K562 (cell line): ENCODE data around the gene C10orf105. TPM values are rescaled to one million over a fixed set of nuclear protein-coding genes. Genes with fewer than 3 reads are reported as not detected.
A peak's percentile ranks its signal among the peaks of the same experiment; 100 is the strongest.

Source experiments
- BDP1 ChIP-seq: IDR thresholded peaks from 3 replicates; pipeline ENCODE4 v1.6.1; 2011; ENCODE audit not compliant: insufficient read length, insufficient read depth
- BRD4 ChIP-seq: fragments of 200-600 bp; sonication (generic); IDR thresholded peaks from 2 replicates; pipeline ENCODE4 v1.6.1; 2017; ENCODE audit warnings: inconsistent platforms
- C11orf30 ChIP-seq: fragments of 450-650 bp; IDR thresholded peaks from 2 replicates; pipeline ENCODE4 v1.6.1; 2016; ENCODE audit warnings: low read depth, mild to moderate bottlenecking
- HDAC6 ChIP-seq: IDR thresholded peaks from 2 replicates; pipeline ENCODE4 v1.6.1; 2012; ENCODE audit warnings: low read depth, mild to moderate bottlenecking, control low read depth, inconsistent platforms, low read length, moderate library complexity
- HDGF ChIP-seq: fragments of 450-650 bp; IDR thresholded peaks from 2 replicates; pipeline ENCODE4 v1.6.1; 2016
- NBN ChIP-seq: fragments of 450-650 bp; IDR thresholded peaks from 2 replicates; pipeline ENCODE4 v1.6.1; 2016; ENCODE audit warnings: low read depth, mild to moderate bottlenecking
- NELFE ChIP-seq: IDR thresholded peaks from 2 replicates; pipeline ENCODE4 v1.6.1; 2011; ENCODE audit warnings: mild to moderate bottlenecking; ENCODE audit not compliant: insufficient read depth, insufficient read length
- NFE2 ChIP-seq: IDR thresholded peaks from 2 replicates; pipeline ENCODE4 v1.6.1; 2014; ENCODE audit warnings: antibody characterized with exemption, low read depth
- NRF1 ChIP-seq, 2 experiments: fragments of 450-650 bp; IDR thresholded peaks in 1 of 2; conservative IDR thresholded peaks in 1 of 2; 2 replicates each; pipeline ENCODE4 v1.6.1; 2014; ENCODE audit warnings: mild to moderate bottlenecking in 2 of 2
- POLR2H ChIP-seq: IDR thresholded peaks from 2 replicates; pipeline ENCODE4 v1.6.1; 2016; ENCODE audit warnings: missing genetic modification characterization, low read depth, mild to moderate bottlenecking, control low read depth, missing compliant biosample characterization, moderate library complexity
- POLR3A ChIP-seq: IDR thresholded peaks from 2 replicates; pipeline ENCODE4 v1.6.1; 2011; ENCODE audit warnings: borderline replicate concordance, mild to moderate bottlenecking, moderate library complexity; ENCODE audit not compliant: insufficient read length, insufficient read depth; ENCODE audit errors: extremely low read depth
- SMAD4 ChIP-seq: fragments of 250-450 bp; sonication (Bioruptor Pico); conservative IDR thresholded peaks from 2 replicates; pipeline ENCODE4 v1.8.0; 2021; ENCODE audit warnings: inconsistent platforms, mild to moderate bottlenecking, moderate library complexity
- SOX6 ChIP-seq: fragments of 450-650 bp; IDR thresholded peaks from 2 replicates; pipeline ENCODE4 v1.6.1; 2014; ENCODE audit warnings: mild to moderate bottlenecking
- TEAD1 ChIP-seq, 2 experiments: fragments of 450-650 bp in 1 of 2; sonication (generic) in 1 of 2; formaldehyde crosslinking; IDR thresholded peaks; 2 replicates each; pipeline versions ENCODE4 v1.4.0 to v1.8.0; 2020 to 2022; ENCODE audit warnings: mild to moderate bottlenecking in 2 of 2, missing genetic modification reagents in 1 of 2
- ZNF239 ChIP-seq: fragments of 250-450 bp; sonication (Bioruptor Pico); IDR thresholded peaks from 2 replicates; pipeline ENCODE4 v1.4.0; 2020; ENCODE audit warnings: mild to moderate bottlenecking
- polyA plus RNA-seq, 8 experiments: library from polyadenylated mRNA; depleted of rRNA in 4 of 8; stranded (reverse) in 5 of 8; unstranded in 3 of 8; fragments of >200 nt; fragmentation: Nextera tagmentation in 2 of 8; fragmentation: Illumina TruSeq in 1 of 8; extraction: Ambion mirVana in 2 of 8; extraction: Trizol in 1 of 8; gene quantifications; 2 replicates each; pipeline versions ENCODE4 v1.2.1 to v1.2.3, GENCODE V29; 2011 to 2014; ENCODE audit warnings: inconsistent platforms in 1 of 8, missing spikeins in 1 of 8
- total RNA-seq, 7 experiments: library from RNA; depleted of rRNA in 6 of 7; stranded (reverse); fragments of >200 nt in 6 of 7; fragmentation: Illumina TruSeq in 2 of 7; extraction: Trizol in 2 of 7; gene quantifications; 2 replicates each; pipeline versions ENCODE4 v1.2.1 to v1.2.3, GENCODE V29; 2011 to 2021; ENCODE audit warnings: low replicate concordance in 1 of 7
- TF ChIP-seq, protein P1 (sequence below): fragments of 250-450 bp; sonication (Bioruptor Pico); IDR thresholded peaks from 2 replicates; pipeline ENCODE4 v1.9.0; 2021; ENCODE audit warnings: mild to moderate bottlenecking, inconsistent platforms
- TF ChIP-seq, protein P2 (sequence below): fragments of 250-450 bp; sonication (Bioruptor Pico); IDR thresholded peaks from 2 replicates; pipeline ENCODE4 v1.4.0; 2020; ENCODE audit warnings: mild to moderate bottlenecking
- TF ChIP-seq, protein P3 (sequence below): fragments of 450-650 bp; formaldehyde crosslinking; IDR thresholded peaks from 2 replicates; pipeline ENCODE4 v1.4.0; 2022; ENCODE audit warnings: missing genetic modification characterization
- TF ChIP-seq, protein P4 (sequence below): fragments of 250-450 bp; sonication (Bioruptor Pico); IDR thresholded peaks from 2 replicates; pipeline ENCODE4 v1.5.0; 2021; ENCODE audit warnings: mild to moderate bottlenecking, borderline replicate concordance

Gene C10orf105
- total and polyA plus RNA-seq, 9 of the 15 experiments (the other 6 are each of a cell fraction or from before 2014, with no cell fraction given) = 0.03 to 0.25 (median 0.04) TPM; not detected in 3

DNA sequence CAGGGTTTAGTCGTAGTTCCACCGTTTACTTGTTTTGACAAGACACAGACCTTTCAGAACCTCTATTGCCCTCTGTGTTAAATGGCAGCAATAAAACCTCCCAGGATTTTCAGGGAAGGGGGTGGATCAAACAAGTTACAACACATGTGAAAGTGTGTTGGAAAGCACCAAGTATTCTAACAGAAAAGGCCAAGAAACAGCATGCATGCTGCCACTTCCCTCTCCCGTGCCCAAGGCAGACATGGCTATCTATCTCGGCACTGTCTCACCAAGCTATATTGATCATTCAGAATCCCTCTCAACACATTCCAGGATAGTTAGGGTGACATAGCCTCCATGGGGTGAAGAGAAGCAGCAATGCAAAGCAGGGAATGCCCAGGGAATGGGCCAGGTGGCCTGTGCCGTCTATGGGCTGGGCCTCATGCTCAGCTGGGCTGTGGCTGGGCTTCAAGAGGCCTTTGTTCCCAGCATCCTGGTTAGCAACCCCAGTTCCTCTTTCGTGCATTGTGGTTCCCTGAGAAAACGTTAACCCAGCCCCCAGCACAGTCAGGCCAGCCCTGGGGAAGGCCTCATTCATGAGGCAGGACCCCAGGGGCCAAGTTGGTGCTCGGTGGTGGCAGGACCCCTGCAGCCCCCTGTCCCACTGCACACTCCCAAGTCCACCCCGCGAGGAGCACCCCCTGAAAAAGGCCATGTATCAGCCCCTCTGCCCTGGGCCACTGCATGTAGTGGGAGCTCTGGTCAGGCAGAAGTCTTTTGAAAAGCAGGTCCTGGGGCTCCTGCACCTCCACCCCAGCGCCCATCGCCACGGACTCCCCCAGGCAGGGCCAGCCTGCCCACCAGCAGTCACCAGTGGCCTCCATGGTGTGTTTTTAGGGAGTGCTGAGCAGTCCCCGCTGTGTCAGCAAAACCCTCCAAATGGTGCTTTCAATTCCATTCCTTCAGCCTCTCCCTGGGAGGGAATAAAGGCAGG lies 28.3 kb upstream of the C10orf105 start (continued):
- TF ChIP-seq, protein P1, sequence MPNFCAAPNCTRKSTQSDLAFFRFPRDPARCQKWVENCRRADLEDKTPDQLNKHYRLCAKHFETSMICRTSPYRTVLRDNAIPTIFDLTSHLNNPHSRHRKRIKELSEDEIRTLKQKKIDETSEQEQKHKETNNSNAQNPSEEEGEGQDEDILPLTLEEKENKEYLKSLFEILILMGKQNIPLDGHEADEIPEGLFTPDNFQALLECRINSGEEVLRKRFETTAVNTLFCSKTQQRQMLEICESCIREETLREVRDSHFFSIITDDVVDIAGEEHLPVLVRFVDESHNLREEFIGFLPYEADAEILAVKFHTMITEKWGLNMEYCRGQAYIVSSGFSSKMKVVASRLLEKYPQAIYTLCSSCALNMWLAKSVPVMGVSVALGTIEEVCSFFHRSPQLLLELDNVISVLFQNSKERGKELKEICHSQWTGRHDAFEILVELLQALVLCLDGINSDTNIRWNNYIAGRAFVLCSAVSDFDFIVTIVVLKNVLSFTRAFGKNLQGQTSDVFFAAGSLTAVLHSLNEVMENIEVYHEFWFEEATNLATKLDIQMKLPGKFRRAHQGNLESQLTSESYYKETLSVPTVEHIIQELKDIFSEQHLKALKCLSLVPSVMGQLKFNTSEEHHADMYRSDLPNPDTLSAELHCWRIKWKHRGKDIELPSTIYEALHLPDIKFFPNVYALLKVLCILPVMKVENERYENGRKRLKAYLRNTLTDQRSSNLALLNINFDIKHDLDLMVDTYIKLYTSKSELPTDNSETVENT (CRISPR knock-in tag) = peak; percentile 8; the same call in 1 of the 2 replicates
- TF ChIP-seq TEAD1 (CRISPR knock-in tag; IDR thresholded peaks at IDR 0.05) (peak in 1 of 2 experiments; percentile 44; a peak in 1 of 4 replicates), C11orf30 (peak; percentile 87), SMAD4 (CRISPR knock-in tag) (peak; percentile 79), NELFE (no peak), BDP1 (no peak), NFE2 (no peak), NBN (no peak), ZNF239 (CRISPR knock-in tag) (peak; percentile 55), POLR2H (tag) (peak; percentile 8; the same call in 1 of the 2 replicates), HDAC6 (no peak), POLR3A (no peak), SOX6 (0 out of 2 replicates have a peak, but pooled peaks have one; percentile 17), HDGF (no peak), NRF1 (conservative IDR thresholded peaks at IDR 0.05 in 1 of 2, IDR thresholded peaks at IDR 0.05 in 1 of 2) (0 out of 4 replicates have a peak, but pooled peaks of 1 of the 2 experiments have one; percentile 3), BRD4 (peak; percentile 52; the same call in 1 of the 2 replicates)
- TF ChIP-seq, protein P2, sequence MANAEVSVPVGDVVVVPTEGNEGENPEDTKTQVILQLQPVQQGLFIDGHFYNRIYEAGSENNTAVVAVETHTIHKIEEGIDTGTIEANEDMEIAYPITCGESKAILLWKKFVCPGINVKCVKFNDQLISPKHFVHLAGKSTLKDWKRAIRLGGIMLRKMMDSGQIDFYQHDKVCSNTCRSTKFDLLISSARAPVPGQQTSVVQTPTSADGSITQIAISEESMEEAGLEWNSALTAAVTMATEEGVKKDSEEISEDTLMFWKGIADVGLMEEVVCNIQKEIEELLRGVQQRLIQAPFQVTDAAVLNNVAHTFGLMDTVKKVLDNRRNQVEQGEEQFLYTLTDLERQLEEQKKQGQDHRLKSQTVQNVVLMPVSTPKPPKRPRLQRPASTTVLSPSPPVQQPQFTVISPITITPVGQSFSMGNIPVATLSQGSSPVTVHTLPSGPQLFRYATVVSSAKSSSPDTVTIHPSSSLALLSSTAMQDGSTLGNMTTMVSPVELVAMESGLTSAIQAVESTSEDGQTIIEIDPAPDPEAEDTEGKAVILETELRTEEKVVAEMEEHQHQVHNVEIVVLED (CRISPR knock-in tag) = peak; percentile 57
- TF ChIP-seq, protein P3, sequence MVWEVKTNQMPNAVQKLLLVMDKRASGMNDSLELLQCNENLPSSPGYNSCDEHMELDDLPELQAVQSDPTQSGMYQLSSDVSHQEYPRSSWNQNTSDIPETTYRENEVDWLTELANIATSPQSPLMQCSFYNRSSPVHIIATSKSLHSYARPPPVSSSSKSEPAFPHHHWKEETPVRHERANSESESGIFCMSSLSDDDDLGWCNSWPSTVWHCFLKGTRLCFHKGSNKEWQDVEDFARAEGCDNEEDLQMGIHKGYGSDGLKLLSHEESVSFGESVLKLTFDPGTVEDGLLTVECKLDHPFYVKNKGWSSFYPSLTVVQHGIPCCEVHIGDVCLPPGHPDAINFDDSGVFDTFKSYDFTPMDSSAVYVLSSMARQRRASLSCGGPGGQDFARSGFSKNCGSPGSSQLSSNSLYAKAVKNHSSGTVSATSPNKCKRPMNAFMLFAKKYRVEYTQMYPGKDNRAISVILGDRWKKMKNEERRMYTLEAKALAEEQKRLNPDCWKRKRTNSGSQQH (CRISPR knock-in tag) = no peak
- TF ChIP-seq, protein P4, sequence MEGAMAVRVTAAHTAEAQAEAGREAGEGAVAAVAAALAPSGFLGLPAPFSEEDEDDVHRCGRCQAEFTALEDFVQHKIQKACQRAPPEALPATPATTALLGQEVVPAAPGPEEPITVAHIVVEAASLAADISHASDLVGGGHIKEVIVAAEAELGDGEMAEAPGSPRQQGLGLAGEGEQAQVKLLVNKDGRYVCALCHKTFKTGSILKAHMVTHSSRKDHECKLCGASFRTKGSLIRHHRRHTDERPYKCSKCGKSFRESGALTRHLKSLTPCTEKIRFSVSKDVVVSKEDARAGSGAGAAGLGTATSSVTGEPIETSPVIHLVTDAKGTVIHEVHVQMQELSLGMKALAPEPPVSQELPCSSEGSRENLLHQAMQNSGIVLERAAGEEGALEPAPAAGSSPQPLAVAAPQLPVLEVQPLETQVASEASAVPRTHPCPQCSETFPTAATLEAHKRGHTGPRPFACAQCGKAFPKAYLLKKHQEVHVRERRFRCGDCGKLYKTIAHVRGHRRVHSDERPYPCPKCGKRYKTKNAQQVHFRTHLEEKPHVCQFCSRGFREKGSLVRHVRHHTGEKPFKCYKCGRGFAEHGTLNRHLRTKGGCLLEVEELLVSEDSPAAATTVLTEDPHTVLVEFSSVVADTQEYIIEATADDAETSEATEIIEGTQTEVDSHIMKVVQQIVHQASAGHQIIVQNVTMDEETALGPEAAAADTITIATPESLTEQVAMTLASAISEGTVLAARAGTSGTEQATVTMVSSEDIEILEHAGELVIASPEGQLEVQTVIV (CRISPR knock-in tag) = 0 out of 2 replicates have a peak, but pooled peaks have one; percentile 3
